K562 (cell line): ENCODE results near the gene HPSE2. TPM values are rescaled to one million over a fixed set of nuclear protein-coding genes. Genes with fewer than 3 reads are reported as not detected.

Source experiments
- ATF7 ChIP-seq: fragments of 450-650 bp; IDR thresholded peaks from 2 replicates; pipeline ENCODE4 v1.7.1; 2014; ENCODE audit warnings: mild to moderate bottlenecking, moderate library complexity
- CCAR2 ChIP-seq: fragments of 200-400 bp; formaldehyde crosslinking; IDR thresholded peaks from 2 replicates; pipeline ENCODE4 v1.6.1; 2017; ENCODE audit warnings: mild to moderate bottlenecking, low read depth, low read length
- EGR1 ChIP-seq: fragments of 450-650 bp; conservative IDR thresholded peaks from 2 replicates; pipeline ENCODE4 v1.6.1; 2017; ENCODE audit warnings: mild to moderate bottlenecking
- GABPB2 ChIP-seq: fragments of 250-450 bp; sonication (Bioruptor Pico); conservative IDR thresholded peaks from 2 replicates; pipeline ENCODE4 v1.5.1; 2021; ENCODE audit warnings: mild to moderate bottlenecking
- MCM3 ChIP-seq: fragments of 450-650 bp; IDR thresholded peaks from 2 replicates; pipeline ENCODE4 v1.6.1; 2016
- PHTF2 ChIP-seq: fragments of 250-450 bp; sonication (Bioruptor Pico); IDR thresholded peaks from 2 replicates; pipeline ENCODE4 v1.5.0; 2021; ENCODE audit warnings: mild to moderate bottlenecking
- REST ChIP-seq, 2 experiments: fragments of 450-650 bp; formaldehyde crosslinking in 1 of 2; IDR thresholded peaks; 2 replicates each; pipeline versions ENCODE4 v1.4.0 to v1.6.1; 2014 to 2020; ENCODE audit warnings: mild to moderate bottlenecking in 2 of 2, borderline replicate concordance in 1 of 2, low read depth in 1 of 2
- ZNF134 ChIP-seq: fragments of 250-450 bp; sonication (Bioruptor Pico); conservative IDR thresholded peaks from 2 replicates; pipeline ENCODE4 v1.4.0; 2020
- ZNF445 ChIP-seq: fragments of 250-450 bp; sonication (Bioruptor Pico); IDR thresholded peaks from 2 replicates; pipeline ENCODE4 v1.4.0; 2020; ENCODE audit warnings: low read depth, mild to moderate bottlenecking, moderate library complexity
- ZNF764 ChIP-seq: fragments of 250-450 bp; sonication (Bioruptor Pico); IDR thresholded peaks from 2 replicates; pipeline ENCODE4 v1.4.0; 2020; ENCODE audit warnings: low read depth, mild to moderate bottlenecking, moderate library complexity
- polyA plus RNA-seq, 8 experiments: library from polyadenylated mRNA; depleted of rRNA in 4 of 8; stranded (reverse) in 5 of 8; unstranded in 3 of 8; fragments of >200 nt; fragmentation: Nextera tagmentation in 2 of 8; fragmentation: Illumina TruSeq in 1 of 8; extraction: Ambion mirVana in 2 of 8; extraction: Trizol in 1 of 8; gene quantifications; 2 replicates each; pipeline versions ENCODE4 v1.2.1 to v1.2.3, GENCODE V29; 2011 to 2014; ENCODE audit warnings: inconsistent platforms in 1 of 8, missing spikeins in 1 of 8
- total RNA-seq, 7 experiments: library from RNA; depleted of rRNA in 6 of 7; stranded (reverse); fragments of >200 nt in 6 of 7; fragmentation: Illumina TruSeq in 2 of 7; extraction: Trizol in 2 of 7; gene quantifications; 2 replicates each; pipeline versions ENCODE4 v1.2.1 to v1.2.3, GENCODE V29; 2011 to 2021; ENCODE audit warnings: low replicate concordance in 1 of 7
- TF ChIP-seq, protein P1 (sequence below), 2 experiments: fragments of 450-650 bp; IDR thresholded peaks; 2 replicates each; pipeline ENCODE4 v1.6.1; 2016; ENCODE audit warnings: mild to moderate bottlenecking in 2 of 2, borderline replicate concordance in 1 of 2, low read depth in 1 of 2, moderate library complexity in 1 of 2

The HPSE2 gene
- total and polyA plus RNA-seq, 9 of the 15 experiments (the other 6 are each of a cell fraction or from before 2014, with no cell fraction given) = 0.03 to 0.10 (median 0.04) TPM; not detected in 2

DNA sequence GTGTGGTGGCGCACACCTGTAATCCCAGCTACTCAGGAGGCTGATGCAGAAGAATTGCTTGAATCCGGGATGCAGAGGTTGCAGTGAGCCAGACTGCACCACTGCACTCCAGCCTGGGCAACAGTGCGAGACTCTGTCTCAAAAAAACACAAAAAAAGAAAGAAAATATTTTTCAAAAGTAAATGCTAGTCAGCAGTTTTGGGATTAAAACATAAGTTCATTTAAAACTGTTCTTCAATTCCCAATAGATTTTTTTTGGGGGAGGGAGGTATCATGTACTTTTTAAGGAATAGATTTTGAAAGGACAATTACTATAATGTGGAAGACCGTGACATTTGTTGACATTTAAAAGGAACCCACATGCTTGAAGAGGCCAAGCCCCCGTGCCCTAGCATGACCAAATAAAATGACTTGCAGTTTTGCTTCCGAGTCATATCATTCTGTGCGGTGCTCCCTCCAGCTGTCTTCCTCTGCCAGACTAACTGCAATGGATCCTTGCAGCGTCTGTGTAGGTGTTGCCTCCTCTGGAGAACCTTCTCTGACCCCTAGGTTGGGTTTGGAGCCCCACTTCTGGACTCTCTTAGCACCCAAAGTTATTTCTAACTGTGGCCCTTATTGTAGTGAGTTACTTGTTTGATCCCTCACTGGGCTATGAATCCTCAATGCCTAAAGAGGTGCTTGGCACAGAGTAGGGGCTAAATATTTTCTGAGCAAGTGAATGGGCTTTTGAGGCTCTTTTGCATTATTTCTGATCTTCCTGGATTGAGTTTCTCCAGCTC is 771.5 kb downstream of the HPSE2 start (continued):
- TF ChIP-seq, protein P1, sequence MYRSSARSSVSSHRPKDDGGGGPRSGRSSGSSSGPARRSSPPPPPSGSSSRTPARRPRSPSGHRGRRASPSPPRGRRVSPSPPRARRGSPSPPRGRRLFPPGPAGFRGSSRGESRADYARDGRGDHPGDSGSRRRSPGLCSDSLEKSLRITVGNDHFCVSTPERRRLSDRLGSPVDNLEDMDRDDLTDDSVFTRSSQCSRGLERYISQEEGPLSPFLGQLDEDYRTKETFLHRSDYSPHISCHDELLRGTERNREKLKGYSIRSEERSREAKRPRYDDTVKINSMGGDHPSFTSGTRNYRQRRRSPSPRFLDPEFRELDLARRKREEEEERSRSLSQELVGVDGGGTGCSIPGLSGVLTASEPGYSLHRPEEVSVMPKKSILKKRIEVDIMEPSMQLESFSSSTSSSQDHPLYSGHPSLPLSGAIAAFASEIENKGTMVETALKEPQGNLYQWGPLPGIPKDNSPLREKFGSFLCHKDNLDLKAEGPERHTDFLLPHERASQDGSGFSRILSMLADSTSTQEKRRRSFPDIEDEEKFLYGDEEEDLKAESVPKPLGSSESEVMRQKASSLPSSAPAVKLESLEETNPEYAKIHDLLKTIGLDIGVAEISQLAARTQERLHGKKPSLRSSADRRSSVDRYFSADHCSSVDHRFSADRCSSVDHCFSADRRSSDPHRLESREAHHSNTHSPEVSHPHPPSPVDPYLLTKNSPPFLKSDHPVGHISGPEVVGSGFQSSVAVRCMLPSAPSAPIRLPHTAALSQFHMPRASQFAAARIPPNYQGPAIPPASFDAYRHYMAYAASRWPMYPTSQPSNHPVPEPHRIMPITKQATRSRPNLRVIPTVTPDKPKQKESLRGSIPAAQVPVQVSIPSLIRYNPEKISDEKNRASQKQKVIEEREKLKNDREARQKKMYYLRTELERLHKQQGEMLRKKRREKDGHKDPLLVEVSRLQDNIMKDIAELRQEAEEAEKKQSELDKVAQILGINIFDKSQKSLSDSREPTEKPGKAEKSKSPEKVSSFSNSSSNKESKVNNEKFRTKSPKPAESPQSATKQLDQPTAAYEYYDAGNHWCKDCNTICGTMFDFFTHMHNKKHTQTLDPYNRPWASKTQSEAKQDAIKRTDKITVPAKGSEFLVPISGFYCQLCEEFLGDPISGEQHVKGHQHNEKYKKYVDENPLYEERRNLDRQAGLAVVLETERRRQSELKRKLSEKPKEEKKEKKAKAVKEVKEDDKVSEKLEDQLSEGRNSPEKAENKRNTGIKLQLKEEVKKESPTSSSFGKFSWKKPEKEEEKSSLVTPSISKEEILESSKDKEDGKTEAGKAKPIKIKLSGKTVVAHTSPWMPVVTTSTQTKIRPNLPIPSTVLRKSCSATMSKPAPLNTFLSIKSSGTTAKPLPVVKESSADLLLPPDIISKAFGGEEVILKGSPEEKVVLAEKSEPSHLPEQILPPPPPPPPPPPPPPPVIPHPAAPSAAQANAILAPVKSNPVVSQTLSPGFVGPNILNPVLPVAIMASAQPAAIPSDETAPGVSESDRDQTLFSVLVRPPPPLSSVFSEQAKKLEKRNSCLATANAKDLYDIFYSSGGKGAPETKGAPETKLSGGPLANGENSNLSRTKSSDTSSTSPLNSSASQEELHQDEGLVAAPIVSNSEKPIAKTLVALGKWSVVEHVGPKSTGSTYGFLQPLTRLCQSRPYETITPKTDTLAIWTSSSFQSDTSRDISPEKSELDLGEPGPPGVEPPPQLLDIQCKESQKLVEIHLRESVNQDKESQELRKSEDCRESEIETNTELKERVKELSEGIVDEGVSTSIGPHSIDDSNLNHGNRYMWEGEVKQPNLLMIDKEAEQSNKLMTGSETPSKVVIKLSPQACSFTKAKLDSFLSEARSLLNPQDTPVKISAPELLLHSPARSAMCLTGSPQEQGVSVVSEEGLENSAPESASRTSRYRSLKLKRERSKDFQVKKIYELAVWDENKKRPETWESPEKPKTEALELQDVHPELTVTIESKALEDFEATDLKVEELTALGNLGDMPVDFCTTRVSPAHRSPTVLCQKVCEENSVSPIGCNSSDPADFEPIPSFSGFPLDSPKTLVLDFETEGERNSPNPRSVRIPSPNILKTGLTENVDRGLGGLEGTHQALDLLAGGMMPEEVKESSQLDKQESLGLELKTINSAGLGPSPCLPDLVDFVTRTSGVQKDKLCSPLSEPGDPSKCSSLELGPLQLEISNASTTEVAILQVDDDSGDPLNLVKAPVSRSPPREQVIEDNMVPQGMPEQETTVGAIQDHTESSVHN (IDR thresholded peaks at IDR 0.05; ENCODE audit: borderline replicate concordance in 1 of 2, low read depth in 1 of 2) = peak in 1 of 2 experiments; percentile 80; a peak in 2 of 4 replicates
- no peak for TF ChIP-seq ZNF134 (CRISPR knock-in tag)
- TF ChIP-seq ZNF445 (CRISPR knock-in tag) = no peak
- no peak for TF ChIP-seq ZNF764 (CRISPR knock-in tag)
- no peak for TF ChIP-seq REST (IDR thresholded peaks at IDR 0.05; ENCODE audit: borderline replicate concordance)
- no peak for TF ChIP-seq REST (CRISPR knock-in tag; IDR thresholded peaks at IDR 0.05; ENCODE audit: low read depth)
- TF ChIP-seq ATF7 = peak; percentile 38; the same call in 1 of the 2 replicates
- TF ChIP-seq EGR1 = no peak
- no peak for TF ChIP-seq CCAR2
- TF ChIP-seq PHTF2 (CRISPR knock-in tag) = no peak
- no peak for TF ChIP-seq GABPB2 (CRISPR knock-in tag)
- TF ChIP-seq MCM3 = no peak
